ENCODE measurements around the gene BMF. TPM values are rescaled to one million over a fixed set of nuclear protein-coding genes. Genes with fewer than 3 reads are reported as not detected.
A peak's percentile ranks its signal among the peaks of the same experiment; 100 is the strongest.

BMF gene
- total RNA-seq, 1 donor from 2014 or later: 376 TPM

GRCh38 chr15:40054855-40055575 lies 53.7 kb downstream of the BMF start:
- intact Hi-C loops (cut with micrococcal nuclease): loop anchor here (1.0 kb wide), 1 partner anchor 9 kb away; no protein-coding TSS in a partner anchor
- no peaks in the 10 kb centered on the region for H3K27me3 Mint-ChIP-seq
- peak overlapping the region; percentile 91 for H3K27ac Mint-ChIP-seq
- H3K36me3 Mint-ChIP-seq (ENCODE audit: low read depth): peaks cover 3% of the 10 kb centered on the region
- ChIA-PET POLR2A (interaction anchor here (0.5 to 6.1 kb wide), 14 partner anchors 8 to 747 kb away, joined by 3 to 212 read pairs (median 7); partner anchors contain the start of genes BMF and PLCB2), CTCF (interaction anchor here (1.0 to 3.4 kb wide), 8 partner anchors 8 to 220 kb away, joined by 3 to 29 read pairs (median 4); no protein-coding TSS in a partner anchor)
- no peaks in the 10 kb centered on the region for H3K9me3 Mint-ChIP-seq
- H3K4me1 Mint-ChIP-seq: peaks cover 66% of the 10 kb centered on the region
- H3K4me3 Mint-ChIP-seq: peak overlapping the region; percentile 61
- ATAC-seq (ENCODE audit: low read depth) (peak; percentile 68), DNase-seq (no peak)
- TF ChIP-seq CTCF (IDR thresholded peaks at IDR 0.05): no peak

DNA sequence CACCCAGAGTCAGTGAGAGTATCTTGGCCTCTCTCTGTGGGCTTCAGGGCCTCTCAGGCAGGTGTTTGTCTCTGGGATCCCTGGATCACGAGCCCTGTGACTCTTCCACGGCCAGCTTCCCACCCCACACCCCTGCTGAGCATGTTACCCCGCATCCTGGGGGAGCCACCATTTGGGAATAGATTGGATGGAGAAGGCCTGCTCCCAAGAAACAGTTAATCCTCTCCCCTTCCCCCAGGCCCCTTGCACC lies 54.1 kb downstream of the BMF start:
- no peaks in the 10 kb centered on the region for H3K9me3 Mint-ChIP-seq
- H3K4me1 Mint-ChIP-seq: peaks cover 71% of the 10 kb centered on the region
- H3K36me3 Mint-ChIP-seq (ENCODE audit: low read depth): peaks cover 3% of the 10 kb centered on the region
- intact Hi-C loops (cut with micrococcal nuclease): loop anchor here (1.0 kb wide), 1 partner anchor 10 kb away; no protein-coding TSS in a partner anchor
- CTCF ChIA-PET: interaction anchor here (1.0 to 3.4 kb wide), 7 partner anchors 9 to 220 kb away, joined by 3 to 29 read pairs (median 4); no protein-coding TSS in a partner anchor
- H3K27me3 Mint-ChIP-seq: no peaks in the 10 kb centered on the region
- ATAC-seq (ENCODE audit: low read depth): peak; percentile 54
- no peak for TF ChIP-seq CTCF (IDR thresholded peaks at IDR 0.05)
- POLR2A ChIA-PET: interaction anchor here (1.0 to 6.1 kb wide), 12 partner anchors 8 to 253 kb away, joined by 3 to 212 read pairs (median 7); partner anchors contain the start of genes BMF and PLCB2
- peak overlapping the region; percentile 91 for H3K27ac Mint-ChIP-seq
- DNase-seq: peak; percentile 55
- H3K4me3 Mint-ChIP-seq: no peak overlapping the region

DNA sequence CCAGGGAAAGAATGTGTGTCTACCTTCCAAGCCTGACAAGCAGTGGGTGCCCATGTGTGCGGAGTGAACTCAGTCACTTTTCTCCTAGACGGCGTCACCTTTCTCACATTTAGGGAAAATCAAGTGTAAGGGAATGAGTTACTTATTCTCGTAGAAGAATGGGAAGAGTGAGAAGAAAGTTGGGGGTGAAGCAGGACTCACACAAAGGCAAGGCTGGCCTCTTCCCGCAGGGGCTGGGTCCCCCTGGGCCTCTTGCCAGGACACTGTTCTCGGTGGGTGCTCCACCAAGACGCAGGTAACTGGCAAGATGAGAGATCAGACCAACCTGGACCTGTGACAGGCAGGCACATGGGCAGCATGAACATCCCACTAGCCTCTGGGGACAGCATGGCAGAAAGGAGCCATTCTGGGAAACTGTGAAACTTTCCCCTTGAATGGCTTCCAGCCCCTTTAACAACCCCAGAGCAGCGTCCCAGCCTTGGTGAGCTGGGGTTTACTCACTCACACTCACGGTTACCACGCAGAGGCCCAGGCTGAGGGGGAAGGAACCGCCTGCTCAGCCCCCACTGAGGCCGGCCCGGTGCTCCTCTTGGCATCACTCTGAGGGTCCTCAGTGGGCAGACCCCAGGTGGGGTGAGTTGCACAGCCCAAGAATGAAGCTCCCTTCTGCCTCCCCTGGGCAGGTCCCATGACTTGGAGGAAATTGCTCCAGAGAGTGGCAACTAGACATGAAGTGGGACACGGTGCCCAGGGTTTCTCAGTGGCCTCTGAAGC lies 54.7 kb downstream of the BMF start:
- ATAC-seq (ENCODE audit: low read depth): peak; percentile 63
- DNase-seq: peak; percentile 39

DNA sequence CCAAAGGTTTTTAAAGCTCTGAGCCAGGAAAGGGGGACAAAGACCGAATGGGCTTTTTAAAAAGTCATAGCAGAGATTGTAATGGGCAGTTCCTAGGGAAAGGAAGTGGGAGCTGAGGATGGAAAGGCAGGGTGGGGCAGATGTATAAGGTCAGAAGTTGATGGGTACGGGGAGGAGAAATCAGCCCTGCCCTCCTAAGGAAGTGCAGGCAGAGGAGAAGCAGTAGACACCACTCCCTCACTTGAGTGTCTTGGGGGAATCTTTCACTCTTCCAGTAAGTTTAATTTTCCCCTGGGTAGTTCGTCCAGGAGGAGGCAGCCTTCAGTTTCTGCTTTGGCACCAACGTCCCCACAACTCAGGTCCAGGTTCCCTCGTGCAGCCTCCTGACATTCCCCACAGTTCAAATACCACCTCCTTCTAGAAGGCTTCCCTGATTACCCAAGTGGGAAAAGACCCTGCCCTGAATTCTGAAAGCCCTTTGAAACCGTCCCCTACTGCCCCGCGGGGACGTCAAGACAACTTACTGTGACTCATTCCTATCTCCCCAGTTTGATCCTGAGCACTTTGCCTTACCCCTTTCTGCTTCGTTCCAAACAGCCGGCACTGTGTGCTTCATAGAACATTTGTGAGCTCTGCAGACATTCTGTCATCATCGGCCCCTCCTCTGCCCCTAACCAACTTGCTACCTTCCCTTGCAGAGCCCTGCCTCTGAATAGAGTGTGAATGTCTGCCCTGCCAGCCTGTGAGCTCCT lies 55.4 kb downstream of the BMF start:
- Mint-ChIP-seq H3K27me3 (no peaks in the 10 kb centered on the region), H3K4me3 (peak overlapping the region; percentile 29), H3K9me3 (no peaks in the 10 kb centered on the region), H3K4me1 (peaks cover 78% of the 10 kb centered on the region), H3K27ac (peak overlapping the region; percentile 91), H3K36me3 (ENCODE audit: low read depth) (peaks cover 3% of the 10 kb centered on the region)
- no peak for TF ChIP-seq CTCF (IDR thresholded peaks at IDR 0.05)
- no peak for ATAC-seq (ENCODE audit: low read depth)
- DNase-seq: no peak
- CTCF ChIA-PET: interaction anchor here (0.6 to 3.4 kb wide), 6 partner anchors 10 to 222 kb away, joined by 3 to 29 read pairs (median 4); no protein-coding TSS in a partner anchor
- intact Hi-C loops (cut with micrococcal nuclease): loop anchor here (2.0 kb wide), 1 partner anchor 30 kb away; no protein-coding TSS in a partner anchor
- POLR2A ChIA-PET: interaction anchor here (0.8 to 6.1 kb wide), 11 partner anchors 7 to 62 kb away, joined by 3 to 212 read pairs (median 5); partner anchors contain the start of gene BMF

More for the DNA sequence above, 54.7 kb downstream of the BMF start:
- intact Hi-C loops (cut with micrococcal nuclease): loop anchor here (1.0 to 2.0 kb wide), 2 partner anchors 10 to 29 kb away; no protein-coding TSS in a partner anchor
- Mint-ChIP-seq H3K9me3 (no peaks in the 10 kb centered on the region), H3K4me3 (peak overlapping the region; percentile 29), H3K27me3 (no peaks in the 10 kb centered on the region), H3K27ac (peak overlapping the region; percentile 91), H3K4me1 (peaks cover 76% of the 10 kb centered on the region), H3K36me3 (ENCODE audit: low read depth) (peaks cover 3% of the 10 kb centered on the region)
- CTCF ChIA-PET: interaction anchor here (0.6 to 3.4 kb wide), 8 partner anchors 9 to 221 kb away, joined by 3 to 29 read pairs (median 4); no protein-coding TSS in a partner anchor
- no peak for TF ChIP-seq CTCF (IDR thresholded peaks at IDR 0.05)
- POLR2A ChIA-PET: interaction anchor here (0.8 to 6.1 kb wide), 14 partner anchors 7 to 254 kb away, joined by 3 to 212 read pairs (median 5); partner anchors contain the start of genes BMF and PLCB2
